ENCODE data around the gene OS9. TPM values are rescaled to one million over a fixed set of nuclear protein-coding genes. Genes with fewer than 3 reads are reported as not detected.

The OS9 gene
- polyA plus RNA-seq, 2 of the 4 experiments (the other 2 are of a cell fraction): 128 to 183 TPM

DNA sequence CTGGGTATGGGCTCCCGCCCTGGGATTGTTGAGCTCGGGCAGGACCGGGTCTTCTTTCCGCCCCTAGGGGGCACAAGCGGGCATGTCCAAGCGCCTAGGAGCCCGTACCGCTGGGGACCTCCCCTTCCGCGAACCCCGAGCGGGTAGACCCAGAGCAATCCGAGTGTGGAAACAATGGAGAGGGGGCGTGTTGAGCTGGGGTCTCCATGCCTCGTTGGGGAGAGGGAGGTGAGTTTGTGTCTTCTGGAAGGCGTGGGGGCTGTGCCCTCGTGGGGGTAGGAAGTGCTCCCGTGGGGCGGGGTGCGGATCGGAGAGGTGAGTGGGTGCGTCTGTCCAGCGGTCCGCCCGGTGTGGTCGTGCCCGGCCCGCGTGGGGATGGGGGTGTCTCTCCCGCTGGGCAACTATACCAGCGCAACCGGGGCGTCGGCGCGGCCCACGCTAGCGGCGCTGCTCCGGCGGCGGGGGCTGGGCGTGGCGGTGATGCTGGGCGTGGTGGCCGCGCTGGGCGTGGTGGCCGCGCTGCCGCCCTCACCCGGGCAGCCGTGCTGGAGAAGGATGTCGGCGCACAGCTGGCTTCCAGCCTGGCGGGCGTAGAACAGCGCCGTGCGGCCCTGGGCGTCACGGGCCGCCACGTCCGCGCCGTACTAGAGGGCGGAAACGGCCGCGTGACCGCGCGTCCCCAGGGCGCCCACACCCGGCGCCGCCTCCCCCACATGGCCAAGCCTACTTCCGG, 32.4 kb downstream of the OS9 start (continued):
- TF ChIP-seq, protein P1, sequence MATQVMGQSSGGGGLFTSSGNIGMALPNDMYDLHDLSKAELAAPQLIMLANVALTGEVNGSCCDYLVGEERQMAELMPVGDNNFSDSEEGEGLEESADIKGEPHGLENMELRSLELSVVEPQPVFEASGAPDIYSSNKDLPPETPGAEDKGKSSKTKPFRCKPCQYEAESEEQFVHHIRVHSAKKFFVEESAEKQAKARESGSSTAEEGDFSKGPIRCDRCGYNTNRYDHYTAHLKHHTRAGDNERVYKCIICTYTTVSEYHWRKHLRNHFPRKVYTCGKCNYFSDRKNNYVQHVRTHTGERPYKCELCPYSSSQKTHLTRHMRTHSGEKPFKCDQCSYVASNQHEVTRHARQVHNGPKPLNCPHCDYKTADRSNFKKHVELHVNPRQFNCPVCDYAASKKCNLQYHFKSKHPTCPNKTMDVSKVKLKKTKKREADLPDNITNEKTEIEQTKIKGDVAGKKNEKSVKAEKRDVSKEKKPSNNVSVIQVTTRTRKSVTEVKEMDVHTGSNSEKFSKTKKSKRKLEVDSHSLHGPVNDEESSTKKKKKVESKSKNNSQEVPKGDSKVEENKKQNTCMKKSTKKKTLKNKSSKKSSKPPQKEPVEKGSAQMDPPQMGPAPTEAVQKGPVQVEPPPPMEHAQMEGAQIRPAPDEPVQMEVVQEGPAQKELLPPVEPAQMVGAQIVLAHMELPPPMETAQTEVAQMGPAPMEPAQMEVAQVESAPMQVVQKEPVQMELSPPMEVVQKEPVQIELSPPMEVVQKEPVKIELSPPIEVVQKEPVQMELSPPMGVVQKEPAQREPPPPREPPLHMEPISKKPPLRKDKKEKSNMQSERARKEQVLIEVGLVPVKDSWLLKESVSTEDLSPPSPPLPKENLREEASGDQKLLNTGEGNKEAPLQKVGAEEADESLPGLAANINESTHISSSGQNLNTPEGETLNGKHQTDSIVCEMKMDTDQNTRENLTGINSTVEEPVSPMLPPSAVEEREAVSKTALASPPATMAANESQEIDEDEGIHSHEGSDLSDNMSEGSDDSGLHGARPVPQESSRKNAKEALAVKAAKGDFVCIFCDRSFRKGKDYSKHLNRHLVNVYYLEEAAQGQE (IDR thresholded peaks at IDR 0.05): no peak
- TF ChIP-seq SREBF2 (IDR thresholded peaks at IDR 0.05): no peak
- no peak for TF ChIP-seq RARB (CRISPR knock-in tag; IDR thresholded peaks at IDR 0.05)
- no peak for TF ChIP-seq ZNF302 (CRISPR knock-in tag; IDR thresholded peaks at IDR 0.05)
- TF ChIP-seq TFCP2L1 (CRISPR knock-in tag; IDR thresholded peaks at IDR 0.05): no peak
- no peak for TF ChIP-seq HOXA7 (CRISPR knock-in tag; IDR thresholded peaks at IDR 0.05)
- TF ChIP-seq, protein P2, sequence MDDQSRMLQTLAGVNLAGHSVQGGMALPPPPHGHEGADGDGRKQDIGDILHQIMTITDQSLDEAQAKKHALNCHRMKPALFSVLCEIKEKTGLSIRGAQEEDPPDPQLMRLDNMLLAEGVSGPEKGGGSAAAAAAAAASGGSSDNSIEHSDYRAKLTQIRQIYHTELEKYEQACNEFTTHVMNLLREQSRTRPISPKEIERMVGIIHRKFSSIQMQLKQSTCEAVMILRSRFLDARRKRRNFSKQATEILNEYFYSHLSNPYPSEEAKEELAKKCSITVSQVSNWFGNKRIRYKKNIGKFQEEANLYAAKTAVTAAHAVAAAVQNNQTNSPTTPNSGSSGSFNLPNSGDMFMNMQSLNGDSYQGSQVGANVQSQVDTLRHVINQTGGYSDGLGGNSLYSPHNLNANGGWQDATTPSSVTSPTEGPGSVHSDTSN (IDR thresholded peaks at IDR 0.05): no peak
- TF ChIP-seq NPAS2 (CRISPR knock-in tag; IDR thresholded peaks at IDR 0.05; ENCODE audit: borderline replicate concordance): peak; percentile 50; the same call in 1 of the 2 replicates
- TF ChIP-seq RNF2 (IDR thresholded peaks at IDR 0.05; ENCODE audit: borderline replicate concordance, low read depth): no peak
- peak; percentile 42 to 52; a peak in 3 of 5 replicates for TF ChIP-seq RAD21 (conservative IDR thresholded peaks at IDR 0.05 in 1 of 2, IDR thresholded peaks at IDR 0.05 in 1 of 2)
- no peak for TF ChIP-seq NFE2L2 (conservative IDR thresholded peaks at IDR 0.05; ENCODE audit: low read length)
- no peak for TF ChIP-seq HDAC2 (IDR thresholded peaks at IDR 0.05)
- TF ChIP-seq POLR2A (IDR thresholded peaks at IDR 0.05; ENCODE audit: low read length): peak; percentile 77
- TF ChIP-seq, protein P3, sequence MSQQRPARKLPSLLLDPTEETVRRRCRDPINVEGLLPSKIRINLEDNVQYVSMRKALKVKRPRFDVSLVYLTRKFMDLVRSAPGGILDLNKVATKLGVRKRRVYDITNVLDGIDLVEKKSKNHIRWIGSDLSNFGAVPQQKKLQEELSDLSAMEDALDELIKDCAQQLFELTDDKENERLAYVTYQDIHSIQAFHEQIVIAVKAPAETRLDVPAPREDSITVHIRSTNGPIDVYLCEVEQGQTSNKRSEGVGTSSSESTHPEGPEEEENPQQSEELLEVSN (IDR thresholded peaks at IDR 0.05; ENCODE audit: borderline replicate concordance, low read depth): peak; percentile 94
- TF ChIP-seq TP53 (CRISPR knock-in tag; IDR thresholded peaks at IDR 0.05): peak; percentile 18; the same call in 1 of the 2 replicates
- no peak for TF ChIP-seq CHD4 (IDR thresholded peaks at IDR 0.05; ENCODE audit: borderline replicate concordance)
- no peak for TF ChIP-seq EHMT2 (IDR thresholded peaks at IDR 0.05; ENCODE audit: low read depth)
- TF ChIP-seq, protein P4, sequence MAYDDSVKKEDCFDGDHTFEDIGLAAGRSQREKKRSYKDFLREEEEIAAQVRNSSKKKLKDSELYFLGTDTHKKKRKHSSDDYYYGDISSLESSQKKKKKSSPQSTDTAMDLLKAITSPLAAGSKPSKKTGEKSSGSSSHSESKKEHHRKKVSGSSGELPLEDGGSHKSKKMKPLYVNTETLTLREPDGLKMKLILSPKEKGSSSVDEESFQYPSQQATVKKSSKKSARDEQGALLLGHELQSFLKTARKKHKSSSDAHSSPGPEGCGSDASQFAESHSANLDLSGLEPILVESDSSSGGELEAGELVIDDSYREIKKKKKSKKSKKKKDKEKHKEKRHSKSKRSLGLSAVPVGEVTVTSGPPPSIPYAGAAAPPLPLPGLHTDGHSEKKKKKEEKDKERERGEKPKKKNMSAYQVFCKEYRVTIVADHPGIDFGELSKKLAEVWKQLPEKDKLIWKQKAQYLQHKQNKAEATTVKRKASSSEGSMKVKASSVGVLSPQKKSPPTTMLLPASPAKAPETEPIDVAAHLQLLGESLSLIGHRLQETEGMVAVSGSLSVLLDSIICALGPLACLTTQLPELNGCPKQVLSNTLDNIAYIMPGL (CRISPR knock-in tag; IDR thresholded peaks at IDR 0.05; ENCODE audit: borderline replicate concordance): no peak
- TF ChIP-seq JUN (IDR thresholded peaks at IDR 0.05): peak in 1 of 2 experiments; percentile 75; a peak in 2 of 5 replicates
- no peak for TF ChIP-seq HEYL (CRISPR knock-in tag; IDR thresholded peaks at IDR 0.05)
- TF ChIP-seq CEBPB (IDR thresholded peaks at IDR 0.05): no peak
- no peak for TF ChIP-seq KDM1A (IDR thresholded peaks at IDR 0.05; ENCODE audit: low read depth)
- TF ChIP-seq MYC (IDR thresholded peaks at IDR 0.05; ENCODE audit: borderline replicate concordance, low read length): peak; percentile 65; the same call in 1 of the 2 replicates
- no peak for TF ChIP-seq BHLHE40 (IDR thresholded peaks at IDR 0.05; ENCODE audit: low read depth, low read length)

All from A549 (cell line).